HUES6 (cell line): ENCODE measurements around the gene FGF12.
"Not testable (repeated sequence)": the region's sequence is repeated elsewhere in the genome, so short reads cannot be mapped to it uniquely, and the experiment has no call there.

Experiments
- H3K27ac ChIP-seq: 2 replicates; pipeline ENCODE4 v1.7.0; 2013; ENCODE audit warnings: low read depth, mild to moderate bottlenecking, low read length, inconsistent platforms
- H3K27me3 ChIP-seq: 2 replicates; pipeline ENCODE4 v1.6.1; 2013; ENCODE audit warnings: low read length; ENCODE audit not compliant: control insufficient read depth, insufficient read depth
- H3K36me3 ChIP-seq: 2 replicates; pipeline ENCODE4 v1.6.1; 2013; ENCODE audit warnings: low read length; ENCODE audit not compliant: control insufficient read depth, insufficient read depth
- H3K4me1 ChIP-seq: 2 replicates; pipeline ENCODE4 v1.6.1; 2013; ENCODE audit warnings: low read length; ENCODE audit not compliant: control insufficient read depth, insufficient read depth
- H3K4me3 ChIP-seq: 2 replicates; pipeline ENCODE4 v1.5.1; 2013; ENCODE audit warnings: low read depth, low read length
- H3K9ac ChIP-seq: one replicate; pipeline ENCODE4 v1.6.1; 2013; ENCODE audit warnings: mild to moderate bottlenecking, low read length
- H3K9me3 ChIP-seq: 2 replicates; pipeline ENCODE4 v1.6.1; 2013; ENCODE audit warnings: low read depth, low read length; ENCODE audit not compliant: control insufficient read depth, insufficient read depth

FGF12 gene

DNA sequence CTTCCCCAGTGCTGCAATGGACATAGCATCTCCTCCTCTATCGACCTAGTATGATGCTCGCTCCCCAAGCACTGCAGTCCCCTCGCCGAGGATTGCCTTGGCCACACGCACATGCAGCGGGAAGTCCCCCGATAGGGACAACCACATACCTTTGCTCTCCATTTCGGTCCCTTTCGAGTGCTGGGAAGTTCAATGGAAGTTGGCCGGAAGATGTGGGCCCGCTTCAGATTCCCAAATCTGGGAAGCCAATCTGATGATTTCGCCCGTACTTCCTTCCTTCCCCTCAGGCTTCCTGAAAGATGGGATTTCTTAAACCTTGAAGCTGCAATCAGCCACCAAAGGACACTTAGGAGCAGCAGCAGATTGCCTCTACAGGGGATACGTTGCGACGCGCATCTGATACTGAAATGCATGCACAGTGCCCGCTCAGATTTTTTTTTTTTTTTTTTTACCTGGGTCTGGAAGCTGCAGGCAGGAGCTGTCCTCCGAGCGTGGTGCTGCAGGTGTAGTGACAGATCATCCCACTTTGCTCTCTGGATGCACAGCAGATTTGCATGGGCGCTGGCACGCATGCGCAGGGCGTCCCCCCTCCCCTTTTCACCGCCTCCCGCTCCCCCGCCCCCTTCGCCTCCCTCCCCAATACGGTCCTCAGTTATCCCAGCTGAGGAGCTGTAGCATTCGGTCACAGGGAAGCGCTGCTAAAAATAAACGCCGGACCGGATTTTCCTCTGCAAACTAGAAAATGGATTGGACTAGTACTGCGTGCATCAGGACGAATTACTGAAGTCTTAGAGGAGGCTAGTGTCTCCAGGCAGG is at the start of gene FGF12:
Gene FGF12, minus strand, starts transcription at position 510 of the 816 bp plus-strand sequence.
- no peaks in the 10 kb centered on the region for H3K9me3 ChIP-seq
- H3K27me3 ChIP-seq = peaks cover 8% of the 10 kb centered on the region
- peaks cover 10% of the 10 kb centered on the region; the same call in 1 of the 2 replicates for H3K4me1 ChIP-seq
- no peak within 1 kb of the TSS for H3K27ac ChIP-seq
- no peaks in the 10 kb centered on the region for H3K36me3 ChIP-seq
- H3K9ac ChIP-seq = no peak within 1 kb of the TSS
- peak within 1 kb of the TSS; percentile 61 for H3K4me3 ChIP-seq

DNA sequence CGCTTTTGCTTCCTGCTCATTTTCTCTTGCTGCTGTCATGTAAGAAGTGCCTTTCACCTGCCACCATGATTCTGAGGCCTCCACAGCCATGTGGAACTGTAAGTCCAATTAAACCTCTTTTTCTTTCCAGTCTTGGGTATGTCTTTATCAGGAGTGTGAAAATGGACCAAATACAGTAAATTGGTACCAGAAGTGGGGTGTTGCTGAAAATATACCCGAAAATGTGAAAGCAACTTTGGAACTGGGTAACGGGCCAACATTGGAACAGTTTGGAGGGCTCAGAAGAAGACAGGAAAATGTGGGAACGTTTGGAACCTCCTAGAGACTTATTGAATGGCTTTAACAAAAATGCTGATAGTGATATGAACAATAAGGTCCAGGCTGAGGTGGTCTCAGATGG is 47.0 kb upstream of the FGF12 start:
- peaks cover 18% of the 10 kb centered on the region for H3K9me3 ChIP-seq
- H3K36me3 ChIP-seq, H3K4me3 ChIP-seq, H3K27ac ChIP-seq, H3K4me1 ChIP-seq, H3K9ac ChIP-seq, H3K27me3 ChIP-seq: not testable (repeated sequence)

DNA sequence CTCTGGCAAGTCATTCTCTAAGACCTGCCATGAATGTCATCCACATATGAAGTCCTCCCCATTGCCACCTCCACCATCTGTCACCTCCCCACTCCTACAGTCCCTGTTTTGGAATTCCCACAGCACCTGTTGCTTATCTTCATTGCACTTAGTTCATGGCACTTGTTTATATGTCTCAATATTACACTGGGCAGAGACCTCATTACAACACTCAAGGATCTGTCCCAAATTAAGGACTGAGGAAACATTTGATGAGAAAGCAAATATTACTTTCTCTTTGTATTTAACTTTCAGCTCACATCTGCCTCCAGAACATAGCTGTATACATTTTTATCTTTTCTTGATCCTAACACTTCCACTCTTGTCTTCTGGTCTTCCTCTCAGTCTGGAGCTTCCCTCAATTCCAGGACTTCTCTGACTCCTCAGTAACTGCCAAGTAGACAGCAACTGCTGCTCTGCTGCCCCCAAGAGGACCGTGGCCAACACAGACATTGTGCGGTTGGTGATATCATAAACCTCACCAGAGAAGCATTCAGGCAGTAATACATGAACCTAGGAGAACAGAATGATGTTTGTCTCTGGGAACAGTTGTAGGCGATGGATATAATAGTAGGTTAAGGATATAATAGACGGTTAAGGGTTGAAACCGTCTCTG is 45.0 kb upstream of the FGF12 start:
- no peaks in the 10 kb centered on the region for H3K4me1 ChIP-seq

DNA sequence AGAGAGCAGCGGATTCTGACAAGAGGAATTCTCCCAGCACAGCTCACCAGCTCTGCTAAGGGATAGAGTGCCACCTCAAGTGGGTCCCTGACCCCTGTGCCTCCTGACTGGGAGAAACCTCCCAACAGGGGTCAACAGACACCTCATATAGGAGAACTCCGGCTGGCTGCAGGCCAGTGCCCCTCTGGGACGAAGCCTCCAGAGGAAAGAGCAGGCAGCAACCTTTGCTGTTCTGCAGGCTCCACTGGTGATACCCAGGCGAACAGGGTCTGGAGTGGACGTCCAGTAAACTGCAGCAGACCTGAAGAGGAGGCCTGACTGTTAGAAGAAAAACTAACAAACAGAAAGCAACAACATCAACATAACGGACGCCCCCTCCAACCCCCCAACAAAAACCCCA is 31.3 kb upstream of the FGF12 start:
- Histone ChIP-seq H3K27me3 (no peaks in the 10 kb centered on the region), H3K9me3 (peaks cover 4% of the 10 kb centered on the region; the same call in 1 of the 2 replicates), H3K9ac (no peak overlapping the region), H3K36me3 (no peaks in the 10 kb centered on the region), H3K27ac (no peak overlapping the region), H3K4me1 (no peaks in the 10 kb centered on the region), H3K4me3 (no peak overlapping the region)

More for the DNA sequence above, 45.0 kb upstream of the FGF12 start:
- no peak overlapping the region for H3K27ac ChIP-seq
- H3K9ac ChIP-seq = no peak overlapping the region
- no peaks in the 10 kb centered on the region for H3K27me3 ChIP-seq
- H3K4me3 ChIP-seq = no peak overlapping the region
- H3K36me3 ChIP-seq = no peaks in the 10 kb centered on the region
- peaks cover 18% of the 10 kb centered on the region for H3K9me3 ChIP-seq

DNA sequence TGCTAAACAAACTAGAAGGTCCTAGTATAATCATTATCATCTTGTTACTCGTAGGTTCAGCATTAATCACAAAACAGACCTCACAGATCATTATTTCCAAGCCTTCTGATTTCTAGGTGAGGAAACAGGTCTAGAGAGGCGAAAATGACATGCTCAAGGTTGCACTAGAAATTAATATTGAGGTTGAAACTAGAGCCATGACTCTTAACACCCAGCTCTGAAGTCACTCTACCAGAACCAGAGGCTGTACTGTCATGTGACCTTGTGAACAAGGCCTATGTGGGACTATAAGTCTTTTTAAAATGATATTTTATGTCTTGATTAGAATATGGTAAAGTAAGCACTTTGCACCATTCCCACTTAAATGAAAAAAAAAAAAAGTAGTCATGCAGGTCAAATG is 23.8 kb upstream of the FGF12 start:
- peaks cover 20% of the 10 kb centered on the region; the same call in 1 of the 2 replicates for H3K4me1 ChIP-seq
- H3K36me3 ChIP-seq = no peaks in the 10 kb centered on the region
- peaks cover 2% of the 10 kb centered on the region; the same call in 1 of the 2 replicates for H3K9me3 ChIP-seq
- H3K9ac ChIP-seq = no peak overlapping the region
- no peaks in the 10 kb centered on the region for H3K27me3 ChIP-seq
- H3K4me3 ChIP-seq = no peak overlapping the region
- no peak overlapping the region for H3K27ac ChIP-seq

DNA sequence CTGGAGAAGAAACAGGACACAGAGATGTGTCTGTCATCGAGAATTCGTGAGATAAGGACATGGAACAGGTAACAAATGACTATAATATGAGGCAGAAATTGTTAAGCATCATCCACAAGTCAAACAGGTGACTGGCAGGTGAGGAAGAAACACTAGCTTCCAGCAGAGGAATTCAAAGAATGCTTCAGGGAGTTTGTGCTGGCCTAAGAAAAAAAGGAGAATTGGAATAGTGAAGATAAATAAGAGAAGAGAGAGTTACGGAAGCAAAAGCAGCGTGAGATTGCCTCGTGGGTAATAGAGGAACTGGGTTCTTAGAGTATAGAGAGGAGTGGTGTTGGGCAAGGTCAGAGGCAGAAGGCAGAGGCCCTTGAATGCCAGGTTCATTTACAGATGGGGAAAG is 22.9 kb upstream of the FGF12 start:
- H3K9ac ChIP-seq = no peak overlapping the region
- no peak overlapping the region for H3K4me3 ChIP-seq
- no peaks in the 10 kb centered on the region for H3K36me3 ChIP-seq
- H3K9me3 ChIP-seq = peaks cover 6% of the 10 kb centered on the region; the same call in 1 of the 2 replicates
- H3K27ac ChIP-seq = no peak overlapping the region
- H3K27me3 ChIP-seq = no peaks in the 10 kb centered on the region
- H3K4me1 ChIP-seq = peaks cover 21% of the 10 kb centered on the region

DNA sequence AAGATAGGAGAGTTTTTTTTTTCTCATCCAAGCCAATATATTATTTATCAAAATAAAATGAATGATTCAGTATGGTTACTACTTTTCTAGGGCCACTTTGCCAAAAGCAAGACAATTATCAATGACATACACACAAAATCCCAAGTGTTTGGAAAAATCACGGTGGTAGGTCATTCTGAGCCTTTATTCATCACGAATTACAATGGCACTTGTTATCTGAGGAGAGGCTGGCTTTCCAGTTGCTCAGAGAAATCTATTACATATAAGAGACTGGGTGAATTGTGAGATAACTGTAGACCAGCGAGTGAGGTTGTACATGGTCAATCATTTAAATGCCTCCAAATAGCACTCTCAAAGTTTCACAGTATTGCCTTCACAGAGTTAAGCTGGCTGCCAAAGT is 20.4 kb upstream of the FGF12 start:
- no peaks in the 10 kb centered on the region for H3K27me3 ChIP-seq
- no peak overlapping the region for H3K4me3 ChIP-seq
- no peak overlapping the region for H3K9ac ChIP-seq
- peaks cover 6% of the 10 kb centered on the region; the same call in 1 of the 2 replicates for H3K9me3 ChIP-seq
- peaks cover 24% of the 10 kb centered on the region for H3K4me1 ChIP-seq
- H3K36me3 ChIP-seq = no peaks in the 10 kb centered on the region
- H3K27ac ChIP-seq = no peak overlapping the region

DNA sequence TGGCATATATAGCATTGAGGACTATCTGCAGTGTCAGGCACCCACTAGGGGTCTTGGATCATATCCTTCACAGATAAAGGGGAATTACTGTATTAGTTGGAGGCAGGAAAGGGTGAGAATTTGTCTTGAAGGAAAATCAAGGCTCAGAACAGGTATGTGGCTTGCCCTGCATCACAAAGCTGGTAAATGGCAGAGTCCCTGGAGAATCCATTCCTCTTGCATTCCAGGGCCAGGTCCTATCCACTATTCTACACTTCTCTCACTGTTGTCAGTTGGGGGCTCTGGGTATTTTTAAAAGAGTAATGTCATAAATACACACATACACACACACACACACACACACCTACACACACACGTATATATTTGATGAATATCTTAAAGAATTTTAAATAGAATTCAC is 19.8 kb upstream of the FGF12 start:
- Histone ChIP-seq H3K4me3 (no peak overlapping the region), H3K9ac (no peak overlapping the region), H3K4me1 (peaks cover 24% of the 10 kb centered on the region), H3K27me3 (no peaks in the 10 kb centered on the region), H3K36me3 (no peaks in the 10 kb centered on the region), H3K27ac (no peak overlapping the region), H3K9me3 (peaks cover 6% of the 10 kb centered on the region; the same call in 1 of the 2 replicates)

DNA sequence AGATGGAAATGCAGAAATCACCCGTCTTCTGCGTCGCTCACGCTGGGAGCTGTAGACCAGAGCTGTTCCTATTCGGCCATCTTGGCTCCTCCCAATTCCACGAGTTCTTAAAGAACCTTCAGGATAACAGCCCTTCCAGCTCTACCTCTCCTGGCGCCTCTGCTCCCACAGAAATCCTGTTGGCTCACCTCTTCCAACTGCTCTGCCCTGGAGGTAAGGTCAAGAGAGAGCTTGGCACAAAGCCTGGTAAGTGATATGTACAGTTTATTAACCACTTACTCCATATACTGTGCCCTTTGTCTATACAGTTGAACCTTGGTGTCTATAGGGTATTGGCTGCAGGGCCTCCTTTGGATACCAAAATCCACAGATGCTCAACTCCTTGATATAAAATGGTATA is 17.8 kb upstream of the FGF12 start:
- no peak overlapping the region for H3K27ac ChIP-seq
- peak overlapping the region; percentile 49 for H3K4me3 ChIP-seq
- peak overlapping the region; percentile 13 for H3K9ac ChIP-seq
- peaks cover 23% of the 10 kb centered on the region for H3K4me1 ChIP-seq
- peaks cover 6% of the 10 kb centered on the region; the same call in 1 of the 2 replicates for H3K9me3 ChIP-seq
- H3K27me3 ChIP-seq = no peaks in the 10 kb centered on the region
- no peaks in the 10 kb centered on the region for H3K36me3 ChIP-seq

DNA sequence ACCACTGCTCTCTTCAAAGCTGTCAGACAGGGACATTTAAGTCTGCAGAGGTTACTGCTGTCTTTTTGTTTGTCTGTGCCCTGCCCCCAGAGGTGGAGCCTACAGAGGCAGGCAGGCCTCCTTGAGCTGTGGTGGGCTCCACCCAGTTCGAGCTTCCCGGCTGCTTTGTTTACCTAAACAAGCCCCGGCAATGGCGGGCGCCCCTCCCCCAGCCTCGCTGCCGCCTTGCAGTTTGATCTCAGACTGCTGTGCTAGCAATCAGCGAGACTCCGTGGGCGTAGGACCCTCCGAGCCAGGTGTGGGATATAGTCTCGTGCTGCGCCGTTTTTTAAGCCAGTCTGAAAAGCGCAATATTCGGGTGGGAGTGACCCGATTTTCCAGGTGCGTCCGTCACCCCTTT is 17.3 kb upstream of the FGF12 start:
- not testable (repeated sequence) for H3K9ac ChIP-seq, H3K36me3 ChIP-seq, H3K4me3 ChIP-seq, H3K9me3 ChIP-seq, H3K27ac ChIP-seq, H3K27me3 ChIP-seq
- H3K4me1 ChIP-seq = peaks cover 21% of the 10 kb centered on the region

DNA sequence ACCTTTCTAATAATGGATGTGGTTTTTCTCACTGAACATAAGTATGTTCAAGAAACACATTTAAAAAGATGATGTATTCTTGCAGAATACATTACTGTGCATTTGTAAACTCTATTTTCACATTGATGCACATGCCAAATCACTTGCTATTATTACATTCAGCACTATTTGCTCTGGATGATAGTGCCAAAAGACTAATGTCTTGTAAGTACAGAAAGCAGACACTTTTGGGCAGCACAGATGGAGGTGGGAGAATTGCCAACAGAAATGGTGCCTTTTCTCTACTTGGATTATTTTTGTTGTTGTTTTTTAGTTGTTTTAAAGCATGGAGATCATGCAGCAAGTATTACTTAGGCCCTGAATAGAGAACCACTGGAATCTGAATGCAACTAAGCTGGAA is 10.2 kb upstream of the FGF12 start:
- H3K36me3 ChIP-seq = no peaks in the 10 kb centered on the region
- H3K27me3 ChIP-seq = no peaks in the 10 kb centered on the region
- H3K9ac ChIP-seq = no peak overlapping the region
- no peaks in the 10 kb centered on the region for H3K9me3 ChIP-seq
- no peak overlapping the region for H3K4me3 ChIP-seq
- H3K4me1 ChIP-seq = peaks cover 3% of the 10 kb centered on the region; the same call in 1 of the 2 replicates
- H3K27ac ChIP-seq = no peak overlapping the region
